ENCODE results near the gene SUCLA2.

GRCh38 chr13:48028066-48028465, 27.0 kb upstream of the SUCLA2 start:
- TF ChIP-seq CTCF (IDR thresholded peaks at IDR 0.05) (no peak), POLR2A (IDR thresholded peaks at IDR 0.05) (no peak)

Measured in Peyer's patch (tissue), 4 donors.